22Rv1 (cell line): ENCODE results near the gene NSA2.

Source experiments
- H3K27ac ChIP-seq: fragments of 450-650 bp; 2 replicates; pipeline ENCODE4 v1.5.1; 2017
- CTCF ChIP-seq: fragments of 450-650 bp; IDR thresholded peaks from 2 replicates; pipeline ENCODE4 v1.5.1; 2017; ENCODE audit warnings: mild to moderate bottlenecking
- ZFX ChIP-seq: fragments of 450-650 bp; IDR thresholded peaks from 2 replicates; pipeline ENCODE4 v1.6.1; 2017; ENCODE audit warnings: antibody characterized with exemption, borderline replicate concordance

The NSA2 gene

GRCh38 chr5:74762599-74762998, 4.5 kb upstream of the NSA2 start:
- no peak for TF ChIP-seq ZFX
- no peak for TF ChIP-seq CTCF
- no peak overlapping the region for H3K27ac ChIP-seq

- H3K27ac ChIP-seq = no peak overlapping the region
- TF ChIP-seq ZFX (no peak), CTCF (no peak)
These were observed 3.5 kb upstream of the NSA2 start for GRCh38 chr5:74763504-74763903.

- TF ChIP-seq ZFX (no peak), CTCF (no peak)
- H3K27ac ChIP-seq = no peak overlapping the region
These were observed 1.8 kb upstream of the NSA2 start for GRCh38 chr5:74765201-74765600.

GRCh38 chr5:74765929-74766328, 1.1 kb upstream of the NSA2 start:
- peak overlapping the region; percentile 82 for H3K27ac ChIP-seq
- TF ChIP-seq CTCF (no peak), ZFX (no peak)

GRCh38 chr5:74766418-74766848, 616 bp upstream of the NSA2 start:
- no peak for TF ChIP-seq CTCF
- TF ChIP-seq ZFX = no peak
- H3K27ac ChIP-seq = peak overlapping the region; percentile 82

- peak overlapping the region; percentile 82 for H3K27ac ChIP-seq
- no peak for TF ChIP-seq CTCF
- TF ChIP-seq ZFX = no peak
These were observed 497 bp downstream of the NSA2 start for GRCh38 chr5:74767579-74767913.

- no peak overlapping the region for H3K27ac ChIP-seq
- no peak for TF ChIP-seq CTCF
- no peak for TF ChIP-seq ZFX
These were observed 5.3 kb downstream of the NSA2 start for GRCh38 chr5:74772359-74772758.
